Activated naive CD8-positive, alpha-beta T cell treated with anti-CD3 and anti-CD28 coated beads, Interleukin-2, amount 50 U/mL, for 24 hours (primary cell): ENCODE data around the gene SEMA3G.

Experiments used
- ATAC-seq: fragments of 150-1000 bp; cut with Tn5 transposase; one replicate; pipeline ENCODE4 v1.10.0; 2021
- DNase-seq: peaks from one replicate; pipeline ENCODE4 v3.0.0; 2021
- H3K27ac Mint-ChIP-seq: one replicate; pipeline ENCODE4 v1.8.0; 2021; ENCODE audit warnings: mild to moderate bottlenecking, mixed read lengths
- H3K27me3 Mint-ChIP-seq: one replicate; pipeline ENCODE4 v1.8.0; 2021; ENCODE audit warnings: mixed read lengths
- H3K36me3 Mint-ChIP-seq: one replicate; pipeline ENCODE4 v1.8.0; 2021; ENCODE audit warnings: low read depth, mixed read lengths
- H3K4me1 Mint-ChIP-seq: one replicate; pipeline ENCODE4 v1.8.0; 2021; ENCODE audit warnings: mixed read lengths
- H3K4me3 Mint-ChIP-seq: one replicate; pipeline ENCODE4 v1.8.0; 2021; ENCODE audit warnings: mild to moderate bottlenecking, moderate library complexity, mixed read lengths
- H3K9me3 Mint-ChIP-seq: one replicate; pipeline ENCODE4 v1.8.0; 2021; ENCODE audit warnings: mixed read lengths

Gene SEMA3G

DNA sequence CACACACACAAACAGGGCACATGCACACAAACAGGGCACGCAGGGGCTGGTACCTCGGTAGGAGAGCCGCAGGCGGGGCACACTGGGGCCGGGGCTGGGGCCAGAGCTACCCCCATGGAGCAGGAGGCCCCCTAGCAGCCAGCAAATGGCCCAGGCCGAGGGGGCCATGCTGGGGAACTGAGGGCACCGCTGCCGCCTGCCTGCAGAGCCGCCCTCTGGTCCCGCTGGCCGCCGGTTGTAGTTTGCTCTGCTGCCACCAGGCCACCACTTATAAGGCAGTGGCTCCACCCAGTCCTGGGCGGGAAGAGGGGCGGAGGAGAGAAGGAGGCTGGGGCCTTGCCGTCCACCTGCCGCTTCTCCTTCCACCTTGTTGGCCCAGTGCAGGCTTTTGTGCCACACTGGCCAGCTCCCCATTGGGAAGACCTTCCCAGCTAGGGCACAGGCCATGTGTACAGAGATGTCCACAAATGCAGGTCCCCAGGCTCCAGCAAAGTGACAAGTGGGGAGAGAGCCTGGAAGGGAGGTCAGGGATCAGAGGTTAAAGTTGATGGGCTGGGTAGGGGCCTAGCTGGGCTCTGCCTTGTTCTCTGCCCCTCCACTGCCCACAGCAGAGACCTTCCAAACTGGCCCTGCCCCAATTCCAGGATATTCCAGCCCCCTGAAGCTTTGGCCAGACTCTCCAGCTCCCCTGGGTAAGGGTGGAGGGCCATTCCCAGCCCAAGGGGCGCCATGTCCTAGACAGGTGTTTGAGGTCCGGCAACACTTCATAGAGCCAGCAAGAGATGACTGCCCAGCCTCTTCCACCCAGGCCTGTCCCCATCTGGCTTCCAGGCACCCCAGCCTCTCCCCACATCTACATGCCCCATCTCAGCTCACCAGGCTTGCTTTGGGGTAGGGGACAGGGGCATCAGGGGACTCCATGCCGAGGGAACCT lies at the start of gene SEMA3G:
Gene SEMA3G (minus strand): TSS at position 244 of the 934 bp plus-strand sequence. CDS start 76 bp downstream, at position 168.
- Mint-ChIP-seq H3K4me1 (peaks cover 5% of the 10 kb centered on the region), H3K4me3 (no peak within 1 kb of the TSS), H3K27ac (no peak within 1 kb of the TSS)

DNA sequence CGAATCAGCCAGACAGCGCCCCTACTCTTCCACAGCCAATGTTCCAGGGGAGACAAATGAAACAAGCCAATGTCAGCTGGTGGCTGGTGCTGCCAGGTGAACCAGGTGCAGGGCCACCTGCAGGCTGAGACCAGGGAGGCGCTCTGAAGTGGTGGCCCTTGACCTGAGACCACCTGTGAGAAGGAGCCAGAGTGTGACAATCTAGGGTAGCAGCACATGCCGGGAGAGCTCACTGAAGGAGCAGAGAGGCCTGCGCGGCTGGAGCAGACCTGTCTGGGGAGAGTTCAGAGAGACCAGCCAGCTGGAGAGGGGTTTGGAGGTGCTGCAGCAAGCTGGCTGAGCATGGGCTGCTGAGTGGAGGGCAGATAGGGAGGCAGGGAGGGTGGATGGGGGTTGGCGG lies 49.5 kb upstream of the SEMA3G start:
- peaks cover 6% of the 10 kb centered on the region for H3K4me1 Mint-ChIP-seq
- ATAC-seq (no peak), DNase-seq (no peak)
- peaks cover 5% of the 10 kb centered on the region for H3K36me3 Mint-ChIP-seq
- no peaks in the 10 kb centered on the region for H3K9me3 Mint-ChIP-seq
- H3K27ac Mint-ChIP-seq = peak overlapping the region; percentile 39
- H3K27me3 Mint-ChIP-seq = no peaks in the 10 kb centered on the region
- H3K4me3 Mint-ChIP-seq = no peak overlapping the region

More for the DNA sequence above, at the start of gene SEMA3G:
- ATAC-seq (peak; percentile 95), DNase-seq (peak; percentile 77)
- no peaks in the 10 kb centered on the region for H3K27me3 Mint-ChIP-seq
- H3K9me3 Mint-ChIP-seq = no peaks in the 10 kb centered on the region
- H3K36me3 Mint-ChIP-seq = no peaks in the 10 kb centered on the region

DNA sequence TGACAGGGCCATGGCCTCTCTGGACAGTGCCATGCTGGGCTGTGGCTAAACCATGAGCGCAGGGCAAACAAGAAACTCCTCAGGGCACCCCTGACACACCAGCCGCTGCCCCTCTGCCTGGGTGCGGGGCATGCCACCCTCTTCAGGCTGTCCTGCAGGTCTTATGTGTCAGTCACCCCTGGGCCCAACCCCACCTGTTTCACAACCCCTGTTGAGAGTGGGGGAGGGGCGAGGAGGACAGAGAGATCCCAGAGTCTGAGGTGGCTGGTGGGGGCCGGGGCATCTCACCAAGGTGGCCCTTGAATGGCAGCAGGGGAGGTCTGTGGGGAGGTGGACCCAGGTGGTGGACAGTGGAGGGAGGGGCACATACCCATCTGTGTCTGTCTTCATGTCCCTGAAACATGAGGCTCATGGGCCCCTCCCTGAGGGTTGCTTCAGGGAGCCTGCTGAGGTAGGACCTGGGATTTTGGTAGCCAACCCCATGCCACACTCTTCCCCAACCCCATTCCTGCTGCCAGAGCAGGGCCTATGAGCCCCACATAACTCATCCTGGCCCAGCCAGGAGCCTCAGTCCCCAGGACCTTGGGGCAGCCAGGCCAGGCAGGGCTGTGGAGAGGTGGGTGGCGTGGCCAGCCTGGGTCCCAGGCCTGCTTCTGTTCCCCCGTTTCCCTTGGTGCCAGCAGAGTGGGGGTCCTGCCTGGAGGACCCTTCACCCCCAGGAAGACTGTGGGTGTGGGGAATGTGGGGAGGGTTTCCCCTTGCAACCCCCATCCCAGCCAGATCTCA lies 48.5 kb upstream of the SEMA3G start:
- Mint-ChIP-seq H3K36me3 (peaks cover 5% of the 10 kb centered on the region), H3K4me1 (peaks cover 4% of the 10 kb centered on the region), H3K27me3 (no peaks in the 10 kb centered on the region), H3K27ac (no peak overlapping the region), H3K9me3 (no peaks in the 10 kb centered on the region), H3K4me3 (no peak overlapping the region)
- DNase-seq (no peak), ATAC-seq (peak; percentile 13)

- H3K4me3 Mint-ChIP-seq = no peak overlapping the region
- H3K36me3 Mint-ChIP-seq = peaks cover 8% of the 10 kb centered on the region
- H3K4me1 Mint-ChIP-seq = no peaks in the 10 kb centered on the region
- no peak overlapping the region for H3K27ac Mint-ChIP-seq
- ATAC-seq = no peak
- DNase-seq = no peak
- no peaks in the 10 kb centered on the region for H3K27me3 Mint-ChIP-seq
- no peaks in the 10 kb centered on the region for H3K9me3 Mint-ChIP-seq
Measured at GRCh38 chr3:52492059-52492458, 47.2 kb upstream of the SEMA3G start.

GRCh38 chr3:52490939-52491526 lies 46.1 kb upstream of the SEMA3G start:
- H3K27ac Mint-ChIP-seq = no peak overlapping the region

DNA sequence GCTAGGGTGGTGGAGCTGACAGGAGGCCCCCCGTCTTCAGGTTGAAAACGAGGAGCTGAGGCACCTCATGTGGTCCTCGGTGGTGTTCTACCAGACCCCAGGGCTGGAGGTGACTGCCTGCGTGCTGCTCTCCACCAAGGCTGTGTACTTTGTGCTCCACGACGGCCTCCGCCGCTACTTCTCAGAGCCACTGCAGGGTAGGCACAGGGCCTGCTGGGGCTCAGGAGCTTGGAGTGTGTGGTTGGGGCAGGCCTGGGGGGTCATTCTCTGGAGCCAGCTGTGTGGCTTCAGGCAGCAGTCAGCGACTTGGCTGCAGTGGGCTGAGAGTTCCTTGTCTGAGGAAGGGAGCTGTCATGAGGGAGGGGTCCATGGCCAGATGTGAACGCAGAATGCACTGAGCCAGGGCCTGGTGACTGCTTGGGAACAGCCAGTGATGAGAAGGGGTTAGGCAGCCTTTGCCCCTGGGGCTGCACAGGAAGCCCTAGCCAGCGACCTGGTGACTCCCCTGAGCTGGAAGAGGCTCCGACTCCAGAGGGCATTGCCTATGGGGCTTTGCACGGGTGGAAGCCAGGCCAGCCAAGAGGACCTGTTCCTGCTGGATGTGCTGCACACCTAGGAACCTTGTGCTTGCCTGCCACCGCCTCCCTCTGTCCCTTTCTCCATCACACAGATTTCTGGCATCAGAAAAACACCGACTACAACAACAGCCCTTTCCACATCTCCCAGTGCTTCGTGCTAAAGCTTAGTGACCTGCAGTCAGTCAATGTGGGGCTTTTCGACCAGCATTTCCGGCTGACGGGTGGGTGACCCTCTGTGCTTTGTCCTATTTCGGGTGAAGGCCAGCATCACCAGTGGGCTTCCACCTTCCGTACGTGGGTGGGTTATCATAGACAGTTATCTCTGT lies 45.4 kb upstream of the SEMA3G start:
- Mint-ChIP-seq H3K4me3 (no peak overlapping the region), H3K27me3 (no peaks in the 10 kb centered on the region), H3K36me3 (peaks cover 14% of the 10 kb centered on the region), H3K4me1 (no peaks in the 10 kb centered on the region), H3K27ac (no peak overlapping the region), H3K9me3 (no peaks in the 10 kb centered on the region)
- no peak for ATAC-seq
- DNase-seq = no peak

More at GRCh38 chr3:52490939-52491526, 46.1 kb upstream of the SEMA3G start:
- ATAC-seq = no peak
- Mint-ChIP-seq H3K27me3 (no peaks in the 10 kb centered on the region), H3K36me3 (peaks cover 8% of the 10 kb centered on the region), H3K9me3 (no peaks in the 10 kb centered on the region), H3K4me3 (no peak overlapping the region), H3K4me1 (no peaks in the 10 kb centered on the region)
- no peak for DNase-seq

GRCh38 chr3:52489453-52489852 lies 44.5 kb upstream of the SEMA3G start:
- Mint-ChIP-seq H3K4me1 (no peaks in the 10 kb centered on the region), H3K36me3 (peaks cover 14% of the 10 kb centered on the region), H3K4me3 (no peak overlapping the region), H3K27ac (no peak overlapping the region), H3K27me3 (no peaks in the 10 kb centered on the region), H3K9me3 (no peaks in the 10 kb centered on the region)
- ATAC-seq (no peak), DNase-seq (no peak)

DNA sequence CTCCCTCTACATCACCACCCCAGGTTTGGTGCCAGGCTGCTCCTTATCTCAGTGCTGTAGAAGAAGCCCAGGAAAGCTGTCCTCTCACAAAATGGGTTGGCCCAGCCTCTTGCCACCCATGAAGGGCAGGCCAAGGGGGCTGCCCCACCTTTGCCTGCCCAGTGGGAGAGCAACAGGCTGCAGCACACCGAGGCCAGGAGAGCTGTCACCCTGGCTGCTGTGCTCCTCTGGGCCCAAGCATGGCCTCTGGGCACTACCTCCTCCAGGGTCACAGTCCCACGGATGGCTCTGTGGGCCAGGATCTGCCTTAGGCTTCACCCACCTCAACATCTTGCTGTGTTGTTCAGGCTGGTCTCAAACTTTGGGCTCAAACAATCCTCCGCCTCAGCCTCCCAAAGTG lies 43.8 kb upstream of the SEMA3G start:
- H3K27ac Mint-ChIP-seq = no peak overlapping the region
- no peaks in the 10 kb centered on the region for H3K27me3 Mint-ChIP-seq
- no peak overlapping the region for H3K4me3 Mint-ChIP-seq
- no peaks in the 10 kb centered on the region for H3K4me1 Mint-ChIP-seq
- peaks cover 17% of the 10 kb centered on the region for H3K36me3 Mint-ChIP-seq
- DNase-seq (no peak), ATAC-seq (no peak)
- no peaks in the 10 kb centered on the region for H3K9me3 Mint-ChIP-seq

DNA sequence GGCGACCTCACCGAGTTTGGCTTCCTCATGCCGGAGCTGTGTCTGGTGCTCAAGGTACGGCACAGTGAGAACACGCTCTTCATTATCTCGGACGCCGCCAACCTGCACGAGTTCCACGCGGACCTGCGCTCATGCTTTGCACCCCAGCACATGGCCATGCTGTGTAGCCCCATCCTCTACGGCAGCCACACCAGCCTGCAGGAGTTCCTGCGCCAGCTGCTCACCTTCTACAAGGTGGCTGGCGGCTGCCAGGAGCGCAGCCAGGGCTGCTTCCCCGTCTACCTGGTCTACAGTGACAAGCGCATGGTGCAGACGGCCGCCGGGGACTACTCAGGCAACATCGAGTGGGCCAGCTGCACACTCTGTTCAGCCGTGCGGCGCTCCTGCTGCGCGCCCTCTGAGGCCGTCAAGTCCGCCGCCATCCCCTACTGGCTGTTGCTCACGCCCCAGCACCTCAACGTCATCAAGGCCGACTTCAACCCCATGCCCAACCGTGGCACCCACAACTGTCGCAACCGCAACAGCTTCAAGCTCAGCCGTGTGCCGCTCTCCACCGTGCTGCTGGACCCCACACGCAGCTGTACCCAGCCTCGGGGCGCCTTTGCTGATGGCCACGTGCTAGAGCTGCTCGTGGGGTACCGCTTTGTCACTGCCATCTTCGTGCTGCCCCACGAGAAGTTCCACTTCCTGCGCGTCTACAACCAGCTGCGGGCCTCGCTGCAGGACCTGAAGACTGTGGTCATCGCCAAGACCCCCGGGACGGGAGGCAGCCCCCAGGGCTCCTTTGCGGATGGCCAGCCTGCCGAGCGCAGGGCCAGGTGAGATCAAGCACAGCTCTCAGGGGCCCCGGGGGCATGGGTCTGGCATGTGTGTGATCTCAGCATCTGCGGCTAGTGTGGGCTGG lies 43.1 kb upstream of the SEMA3G start:
- no peak for DNase-seq
- Mint-ChIP-seq H3K27me3 (no peaks in the 10 kb centered on the region), H3K9me3 (no peaks in the 10 kb centered on the region), H3K36me3 (peaks cover 18% of the 10 kb centered on the region), H3K4me3 (no peak overlapping the region), H3K4me1 (no peaks in the 10 kb centered on the region), H3K27ac (no peak overlapping the region)
- ATAC-seq = no peak

GRCh38 chr3:52487050-52487787 lies 42.3 kb upstream of the SEMA3G start:
- no peak for ATAC-seq
- no peak for DNase-seq
- H3K27ac Mint-ChIP-seq = no peak overlapping the region
- H3K36me3 Mint-ChIP-seq = peaks cover 13% of the 10 kb centered on the region
- no peaks in the 10 kb centered on the region for H3K4me1 Mint-ChIP-seq
- H3K9me3 Mint-ChIP-seq = no peaks in the 10 kb centered on the region
- H3K4me3 Mint-ChIP-seq = no peak overlapping the region
- H3K27me3 Mint-ChIP-seq = no peaks in the 10 kb centered on the region

DNA sequence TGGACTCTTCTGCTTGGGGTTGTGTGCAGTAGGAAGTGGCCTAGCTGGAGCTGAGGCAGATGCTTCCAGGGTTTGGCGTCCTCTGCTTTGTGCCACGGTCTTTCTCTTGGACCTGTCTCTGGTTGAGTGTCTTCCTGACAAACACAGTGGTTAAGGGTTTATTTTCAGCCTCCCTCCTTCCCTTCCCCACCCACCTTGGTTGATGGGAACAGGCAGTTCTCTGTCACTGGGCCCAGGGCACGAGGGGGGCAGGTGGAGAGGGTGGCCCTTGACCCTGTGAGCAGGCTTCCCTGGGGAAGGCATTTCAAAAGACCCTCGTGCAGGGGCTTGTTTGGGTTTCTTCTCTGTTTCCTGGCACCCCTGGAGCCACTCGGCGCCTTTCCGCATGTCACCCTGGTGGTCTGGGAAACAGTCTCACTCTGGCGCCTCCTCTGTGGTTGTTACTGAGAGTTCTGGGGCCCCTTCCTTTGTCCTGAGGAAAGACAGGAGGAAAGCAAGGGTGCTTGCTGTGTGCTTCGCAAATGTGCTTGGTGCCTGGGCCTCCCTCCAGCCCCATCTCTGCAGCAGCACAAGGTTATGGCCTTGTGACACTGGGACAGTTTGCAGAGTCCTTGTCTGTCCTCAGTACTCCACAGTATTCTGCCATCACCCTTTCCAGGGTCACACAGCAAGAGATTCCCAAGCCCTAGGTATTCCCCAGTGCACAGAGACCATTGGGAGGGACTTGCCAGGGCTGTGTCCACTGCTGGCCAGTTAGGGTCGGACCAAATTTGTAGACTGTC lies 40.0 kb upstream of the SEMA3G start:
- no peaks in the 10 kb centered on the region for H3K9me3 Mint-ChIP-seq
- peaks cover 19% of the 10 kb centered on the region for H3K36me3 Mint-ChIP-seq
- DNase-seq (no peak), ATAC-seq (no peak)
- no peak overlapping the region for H3K27ac Mint-ChIP-seq
- H3K4me3 Mint-ChIP-seq = no peak overlapping the region
- H3K27me3 Mint-ChIP-seq = no peaks in the 10 kb centered on the region
- H3K4me1 Mint-ChIP-seq = no peaks in the 10 kb centered on the region
